NB4 (cell line): Measurements from ENCODE around the gene MCF2L.

Experiments used
- CTCF ChIP-seq: IDR thresholded peaks from one replicate; pipeline ENCODE4 v1.5.1; 2012; ENCODE audit warnings: low read depth, low read length
- MAX ChIP-seq: IDR thresholded peaks from 2 replicates; pipeline ENCODE4 v1.6.1; 2011; ENCODE audit warnings: low read depth, low read length
- POLR2A ChIP-seq: IDR thresholded peaks from 2 replicates; pipeline ENCODE4 v1.6.1; 2011; ENCODE audit warnings: mild to moderate bottlenecking; ENCODE audit not compliant: insufficient read length; ENCODE audit errors: extremely low read depth

- TF ChIP-seq POLR2A (no peak), CTCF (no peak), MAX (no peak)
These were observed 54.8 kb downstream of the MCF2L start for GRCh38 chr13:113023694-113024430.
